ENCODE results near the gene PBLD. TPM values are rescaled to one million over a fixed set of nuclear protein-coding genes. Genes with fewer than 3 reads are reported as not detected.

Gene PBLD
- total RNA-seq, 4 donors from 2014 or later, result 1.1 to 2.7 (median 2.3) TPM

- WGBS, 2 donors, result 2 to 3% methylated on average over 8 of the region's 8 CpGs
- H3K4me1 ChIP-seq, result peaks cover 14 to 67% (median 42%) of the 10 kb centered on the region in 3 donors
- DNase-seq, result no peak
- H3K27ac ChIP-seq, result peak overlapping the region in 1 of 4 donors; percentile 100
- H3K36me3 ChIP-seq, result peaks cover 2 to 20% (median 8%) of the 10 kb centered on the region in 3 donors
- H3K27me3 ChIP-seq, result no peaks in the 10 kb centered on the region
- peak overlapping the region in 3 of 4 donors; percentile 81 to 98 (median 92) for H3K4me3 ChIP-seq
- intact Hi-C loops (cut with DNase I), result no loop called here
- H3K9me3 ChIP-seq, result no peaks in the 10 kb centered on the region
- TF ChIP-seq CTCF (IDR thresholded peaks at IDR 0.05), result no peak
- TF ChIP-seq POLR2A (IDR thresholded peaks at IDR 0.05), result no peak
Observed at GRCh38 chr10:68334672-68335467, 2.1 kb upstream of the PBLD start.

GRCh38 chr10:68333440-68334431 lies 1.0 kb upstream of the PBLD start:
- peak overlapping the region; percentile 75 to 98 (median 86) for H3K4me3 ChIP-seq
- TF ChIP-seq POLR2A (IDR thresholded peaks at IDR 0.05) (no peak), CTCF (IDR thresholded peaks at IDR 0.05) (no peak)
- peaks cover 17 to 72% (median 48%) of the 10 kb centered on the region in 3 donors for H3K4me1 ChIP-seq
- peak overlapping the region; percentile 95 to 100 (median 98) for H3K27ac ChIP-seq
- H3K9me3 ChIP-seq, result no peaks in the 10 kb centered on the region
- H3K27me3 ChIP-seq, result no peaks in the 10 kb centered on the region
- intact Hi-C loops (cut with DNase I), result no loop called here
- H3K36me3 ChIP-seq, result peaks cover 0 to 9% (median 2%) of the 10 kb centered on the region in 3 donors
- 1 to 2% methylated on average over 10 of the region's 10 CpGs for WGBS, 2 donors
- DNase-seq, result no peak

- H3K4me1 ChIP-seq, result peaks cover 20 to 72% (median 49%) of the 10 kb centered on the region in 3 donors
Observed at GRCh38 chr10:68333058-68333395, 299 bp upstream of the PBLD start.

GRCh38 chr10:68331455-68332258 lies 1.1 kb downstream of the PBLD start, which contains the start of gene HNRNPH3:
TSS of gene HNRNPH3 (plus strand) at chr10:68332064. CDS start at chr10:68337222, 5,158 bp downstream.
- TF ChIP-seq CTCF (IDR thresholded peaks at IDR 0.05), result peak in 1 of 6 experiments; percentile 13
- TF ChIP-seq POLR2A (IDR thresholded peaks at IDR 0.05), result peak; percentile 55 to 100 (median 97)
- Histone ChIP-seq H3K4me1 (peaks cover 17 to 68% (median 43%) of the 10 kb centered on the region in 3 donors), H3K9me3 (no peaks in the 10 kb centered on the region), H3K36me3 (no peaks in the 10 kb centered on the region), H3K4me3 (peak within 1 kb of the TSS; percentile 75 to 98 (median 86)), H3K27ac (peak within 1 kb of the TSS; percentile 95 to 100 (median 98)), H3K27me3 (no peaks in the 10 kb centered on the region)
- 0% methylated on average over 15 to 35 of the region's 73 CpGs for WGBS, 2 donors
- intact Hi-C loops (cut with DNase I), result no loop called here
- DNase-seq, result peak; percentile 87

More at GRCh38 chr10:68333058-68333395, 299 bp upstream of the PBLD start:
- TF ChIP-seq POLR2A (IDR thresholded peaks at IDR 0.05) (no peak), CTCF (IDR thresholded peaks at IDR 0.05) (no peak)
- peak overlapping the region; percentile 75 to 98 (median 86) for H3K4me3 ChIP-seq
- H3K27ac ChIP-seq, result peak overlapping the region; percentile 95 to 100 (median 98)
- H3K27me3 ChIP-seq, result no peaks in the 10 kb centered on the region
- DNase-seq, result no peak
- peaks cover 0 to 2% (median 0%) of the 10 kb centered on the region in 3 donors for H3K36me3 ChIP-seq
- H3K9me3 ChIP-seq, result no peaks in the 10 kb centered on the region
- intact Hi-C loops (cut with DNase I), result no loop called here
- 0 to 1% methylated on average over 10 of the region's 10 CpGs for WGBS, 2 donors

Measured in esophagus squamous epithelium (tissue), 5 donors.